Measurements from ENCODE around the gene KDM2B. TPM values are rescaled to one million over a fixed set of nuclear protein-coding genes. Genes with fewer than 3 reads are reported as not detected.

KDM2B gene
- total and polyA plus RNA-seq, 2 donors (not counting 1 experiment from before 2014, with no cell fraction given) = 108 to 126 TPM

GRCh38 chr12:121495746-121496145 lies 85.1 kb downstream of the KDM2B start:
- Histone ChIP-seq H3K27ac (ENCODE audit: low read length in 2 of 2) (no peak overlapping the region), H3K4me3 (ENCODE audit: control extremely low read depth in 1 of 5, extremely low read depth in 1 of 5, insufficient read depth in 1 of 5, low read depth in 2 of 5, low read length in 4 of 5) (no peak overlapping the region), H3K9me3 (ENCODE audit: control extremely low read depth in 1 of 3, control insufficient read depth in 2 of 3, insufficient read depth in 1 of 3, low read length in 2 of 3) (no peaks in the 10 kb centered on the region), H2AFZ (ENCODE audit: insufficient read depth, low read depth, low read length, poor library complexity, severe bottlenecking) (no peak overlapping the region), H3K4me1 (ENCODE audit: control insufficient read depth in 2 of 2, insufficient read depth in 2 of 2, low read length in 2 of 2) (peaks cover 19 to 40% of the 10 kb centered on the region in 2 donors), H3K27me3 (replicated peaks in 1 of 4; ENCODE audit: control extremely low read depth in 1 of 4, control insufficient read depth in 3 of 4, insufficient read depth in 4 of 4, low read length in 3 of 4) (no peaks in the 10 kb centered on the region), H4K20me1 (ENCODE audit: control insufficient read depth, insufficient read depth, low read length, poor library complexity, severe bottlenecking) (peaks cover 16% of the 10 kb centered on the region), H3K79me2 (ENCODE audit: control insufficient read depth, insufficient read depth, low read length) (peaks cover 54% of the 10 kb centered on the region), H3K4me2 (replicated peaks; ENCODE audit: low read depth, low read length, poor library complexity, severe bottlenecking) (no peak overlapping the region), H3K36me3 (replicated peaks in 1 of 2; ENCODE audit: control extremely low read depth in 1 of 2, control insufficient read depth in 1 of 2, extremely low read depth in 1 of 2, insufficient read depth in 2 of 2, low read length in 1 of 2) (peaks cover 0 to 6% of the 10 kb centered on the region in 2 experiments), H3K9ac (ENCODE audit: low read length) (no peak overlapping the region)
- no peak for TF ChIP-seq EZH2 (IDR thresholded peaks at IDR 0.05; ENCODE audit: borderline replicate concordance, insufficient read depth, low read depth, low read length, poor library complexity, severe bottlenecking)
- no peak for ATAC-seq (ENCODE audit: low read depth)
- Mint-ChIP-seq H3K9me3 (ENCODE audit: insufficient read depth) (no peaks in the 10 kb centered on the region), H3K27ac (no peak overlapping the region), H3K4me1 (peaks cover 31% of the 10 kb centered on the region), H3K27me3 (no peaks in the 10 kb centered on the region), H3K4me3 (no peak overlapping the region)
- DNase-seq = no peak
- WGBS (ENCODE audit: insufficient coverage) = 100% methylated on average over 8 of the region's 8 CpGs
- ChIA-PET CTCF (interaction anchor here (0.6 to 10.2 kb wide), 16 partner anchors 7 to 919 kb away, joined by 3 to 77 read pairs (median 5); partner anchors contain the start of genes MORN3 and ORAI1), POLR2A (interaction anchor here (1.0 kb wide), 1 partner anchor 131 kb away, joined by 3 read pairs; no protein-coding TSS in a partner anchor)
- intact Hi-C loops (cut with micrococcal nuclease) = no loop called here

GRCh38 chr12:121494093-121494787 lies 86.6 kb downstream of the KDM2B start:
- no peaks in the 10 kb centered on the region for H3K27me3 Mint-ChIP-seq
- Histone ChIP-seq H3K36me3 (replicated peaks in 1 of 2; ENCODE audit: control extremely low read depth in 1 of 2, control insufficient read depth in 1 of 2, extremely low read depth in 1 of 2, insufficient read depth in 2 of 2, low read length in 1 of 2) (peaks cover 0 to 15% of the 10 kb centered on the region in 2 experiments), H3K9me3 (ENCODE audit: control extremely low read depth in 1 of 3, control insufficient read depth in 2 of 3, insufficient read depth in 1 of 3, low read length in 2 of 3) (no peaks in the 10 kb centered on the region), H3K27me3 (replicated peaks in 1 of 4; ENCODE audit: control extremely low read depth in 1 of 4, control insufficient read depth in 3 of 4, insufficient read depth in 4 of 4, low read length in 3 of 4) (no peaks in the 10 kb centered on the region), H2AFZ (ENCODE audit: insufficient read depth, low read depth, low read length, poor library complexity, severe bottlenecking) (no peak overlapping the region), H3K4me3 (ENCODE audit: control extremely low read depth in 1 of 5, extremely low read depth in 1 of 5, insufficient read depth in 1 of 5, low read depth in 2 of 5, low read length in 4 of 5) (no peak overlapping the region), H3K27ac (ENCODE audit: low read length in 2 of 2) (no peak overlapping the region), H4K20me1 (ENCODE audit: control insufficient read depth, insufficient read depth, low read length, poor library complexity, severe bottlenecking) (peaks cover 17% of the 10 kb centered on the region), H3K4me2 (replicated peaks; ENCODE audit: low read depth, low read length, poor library complexity, severe bottlenecking) (no peak overlapping the region), H3K79me2 (ENCODE audit: control insufficient read depth, insufficient read depth, low read length) (peaks cover 56% of the 10 kb centered on the region), H3K9ac (ENCODE audit: low read length) (no peak overlapping the region), H3K4me1 (ENCODE audit: control insufficient read depth in 2 of 2, insufficient read depth in 2 of 2, low read length in 2 of 2) (peaks cover 23 to 42% of the 10 kb centered on the region in 2 donors)
- H3K27ac Mint-ChIP-seq = peak overlapping the region; percentile 60
- TF ChIP-seq, protein P1, sequence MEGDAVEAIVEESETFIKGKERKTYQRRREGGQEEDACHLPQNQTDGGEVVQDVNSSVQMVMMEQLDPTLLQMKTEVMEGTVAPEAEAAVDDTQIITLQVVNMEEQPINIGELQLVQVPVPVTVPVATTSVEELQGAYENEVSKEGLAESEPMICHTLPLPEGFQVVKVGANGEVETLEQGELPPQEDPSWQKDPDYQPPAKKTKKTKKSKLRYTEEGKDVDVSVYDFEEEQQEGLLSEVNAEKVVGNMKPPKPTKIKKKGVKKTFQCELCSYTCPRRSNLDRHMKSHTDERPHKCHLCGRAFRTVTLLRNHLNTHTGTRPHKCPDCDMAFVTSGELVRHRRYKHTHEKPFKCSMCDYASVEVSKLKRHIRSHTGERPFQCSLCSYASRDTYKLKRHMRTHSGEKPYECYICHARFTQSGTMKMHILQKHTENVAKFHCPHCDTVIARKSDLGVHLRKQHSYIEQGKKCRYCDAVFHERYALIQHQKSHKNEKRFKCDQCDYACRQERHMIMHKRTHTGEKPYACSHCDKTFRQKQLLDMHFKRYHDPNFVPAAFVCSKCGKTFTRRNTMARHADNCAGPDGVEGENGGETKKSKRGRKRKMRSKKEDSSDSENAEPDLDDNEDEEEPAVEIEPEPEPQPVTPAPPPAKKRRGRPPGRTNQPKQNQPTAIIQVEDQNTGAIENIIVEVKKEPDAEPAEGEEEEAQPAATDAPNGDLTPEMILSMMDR (IDR thresholded peaks at IDR 0.05) = peak; percentile 85
- no peak for TF ChIP-seq EZH2 (IDR thresholded peaks at IDR 0.05; ENCODE audit: borderline replicate concordance, insufficient read depth, low read depth, low read length, poor library complexity, severe bottlenecking)
- ATAC-seq (ENCODE audit: low read depth) (peak; percentile 54), DNase-seq (peak; percentile 74)
- WGBS (ENCODE audit: insufficient coverage) = 98% methylated on average over 9 of the region's 19 CpGs
- H3K4me1 Mint-ChIP-seq = peaks cover 31% of the 10 kb centered on the region
- intact Hi-C loops (cut with micrococcal nuclease) = no loop called here
- H3K9me3 Mint-ChIP-seq (ENCODE audit: insufficient read depth) = no peaks in the 10 kb centered on the region
- no peak overlapping the region for H3K4me3 Mint-ChIP-seq
- POLR2A ChIA-PET = interaction anchor here (0.6 to 0.7 kb wide), 2 partner anchors 45 to 196 kb away, joined by 5 to 6 read pairs; no protein-coding TSS in a partner anchor
- CTCF ChIA-PET = interaction anchor here (0.5 to 10.2 kb wide), 31 partner anchors 9 to 1042 kb away, joined by 3 to 77 read pairs (median 4); partner anchors contain the start of genes MORN3, ORAI1 and RHOF
